OCI-LY1 (cell line): Measurements from ENCODE around the gene KIDINS220.

Source experiments
- CTCF ChIP-seq: fragments of 200-600 bp; sonication (generic), shearing (Covaris generic); IDR thresholded peaks from 2 replicates; pipeline ENCODE4 v1.5.1; 2017; ENCODE audit warnings: mild to moderate bottlenecking, antibody characterized with exemption, low read length, moderate library complexity, mixed read lengths
- EZH2 ChIP-seq: fragments of 200-600 bp; sonication (generic), shearing (Covaris generic); IDR thresholded peaks from 2 replicates; pipeline ENCODE4 v1.8.0; 2017; ENCODE audit warnings: borderline replicate concordance, mixed run types, mild to moderate bottlenecking, antibody characterized with exemption, low read length, moderate library complexity, mixed read lengths

GRCh38 chr2:8722986-8723385 lies 114.4 kb downstream of the KIDINS220 start:
- TF ChIP-seq CTCF (no peak), EZH2 (no peak)
